HCEC 1CT (cell line): ENCODE data around the gene PPP1R3G.
A peak's percentile ranks its signal among the peaks of the same experiment; 100 is the strongest.

Experiments
- DNase-seq: peaks from one replicate; pipeline ENCODE4 v3.0.0-alpha.2; 2017

The PPP1R3G gene

GRCh38 chr6:5121956-5122355 lies 36.8 kb downstream of the PPP1R3G start:
- DNase-seq = no peak

- DNase-seq = no peak
Observed at GRCh38 chr6:5122504-5123112, 37.5 kb downstream of the PPP1R3G start.

- no peak for DNase-seq
Observed at GRCh38 chr6:5123296-5124143, 38.4 kb downstream of the PPP1R3G start.

GRCh38 chr6:5124526-5124925 lies 39.4 kb downstream of the PPP1R3G start:
- DNase-seq = no peak

GRCh38 chr6:5125152-5126006 lies 40.2 kb downstream of the PPP1R3G start:
- peak; percentile 54 for DNase-seq

GRCh38 chr6:5126214-5126613 lies 41.1 kb downstream of the PPP1R3G start:
- DNase-seq = no peak

- no peak for DNase-seq
Observed at GRCh38 chr6:5127106-5127687, 42.1 kb downstream of the PPP1R3G start.

- DNase-seq = no peak
Observed at GRCh38 chr6:5128351-5128750, 43.2 kb downstream of the PPP1R3G start.

- DNase-seq = no peak
Observed at GRCh38 chr6:5130135-5130866, 45.2 kb downstream of the PPP1R3G start.

- peak; percentile 83 for DNase-seq
Observed at GRCh38 chr6:5132731-5133130, 47.6 kb downstream of the PPP1R3G start.

GRCh38 chr6:5133943-5134342 lies 48.8 kb downstream of the PPP1R3G start:
- no peak for DNase-seq

GRCh38 chr6:5135788-5136376 lies 50.7 kb downstream of the PPP1R3G start:
- DNase-seq = no peak

- DNase-seq = no peak
Observed at GRCh38 chr6:5136851-5137250, 51.7 kb downstream of the PPP1R3G start.
